Upper lobe of left lung (tissue), 4 donors: ENCODE data around the gene CHURC1.

Experiments used
- POLR2A ChIP-seq, 4 donors: fragments of 450-650 bp; IDR thresholded peaks; one replicate each; pipeline ENCODE4 v1.5.1; 2016 to 2017; ENCODE audit warnings: antibody characterized with exemption in 4 of 4, mild to moderate bottlenecking in 2 of 4
- TF ChIP-seq, protein P1 (sequence below), 6 experiments: fragments of 450-650 bp in 4 of 6; fragments of 200-600 bp in 2 of 6; sonication (generic) in 2 of 6; IDR thresholded peaks; one replicate each; pipeline ENCODE4 v1.5.1; 2016 to 2019; ENCODE audit warnings: antibody characterized with exemption in 6 of 6

DNA sequence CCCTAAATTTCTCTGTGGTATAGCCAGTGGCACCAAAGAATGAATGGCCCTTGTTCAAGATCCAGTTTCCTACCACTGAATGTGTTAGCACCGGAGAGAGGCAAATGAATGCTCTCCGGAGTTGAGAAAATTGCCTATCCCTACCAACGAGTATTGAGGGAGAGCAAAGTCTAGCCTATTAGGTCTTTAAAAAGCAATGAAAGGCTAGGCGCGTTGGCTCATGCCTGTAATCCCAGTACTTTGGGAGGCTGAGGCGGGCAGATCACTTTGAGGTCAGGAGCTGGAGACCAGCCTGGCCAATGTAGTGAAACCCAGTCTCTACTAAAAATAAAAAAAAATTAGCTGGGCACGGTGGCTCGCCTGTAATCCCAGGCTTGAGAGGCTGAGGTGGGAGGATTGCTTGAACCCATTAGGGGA is 58.8 kb downstream of the CHURC1 start:
- TF ChIP-seq POLR2A (IDR thresholded peaks at IDR 0.05): no peak
- TF ChIP-seq, protein P1, sequence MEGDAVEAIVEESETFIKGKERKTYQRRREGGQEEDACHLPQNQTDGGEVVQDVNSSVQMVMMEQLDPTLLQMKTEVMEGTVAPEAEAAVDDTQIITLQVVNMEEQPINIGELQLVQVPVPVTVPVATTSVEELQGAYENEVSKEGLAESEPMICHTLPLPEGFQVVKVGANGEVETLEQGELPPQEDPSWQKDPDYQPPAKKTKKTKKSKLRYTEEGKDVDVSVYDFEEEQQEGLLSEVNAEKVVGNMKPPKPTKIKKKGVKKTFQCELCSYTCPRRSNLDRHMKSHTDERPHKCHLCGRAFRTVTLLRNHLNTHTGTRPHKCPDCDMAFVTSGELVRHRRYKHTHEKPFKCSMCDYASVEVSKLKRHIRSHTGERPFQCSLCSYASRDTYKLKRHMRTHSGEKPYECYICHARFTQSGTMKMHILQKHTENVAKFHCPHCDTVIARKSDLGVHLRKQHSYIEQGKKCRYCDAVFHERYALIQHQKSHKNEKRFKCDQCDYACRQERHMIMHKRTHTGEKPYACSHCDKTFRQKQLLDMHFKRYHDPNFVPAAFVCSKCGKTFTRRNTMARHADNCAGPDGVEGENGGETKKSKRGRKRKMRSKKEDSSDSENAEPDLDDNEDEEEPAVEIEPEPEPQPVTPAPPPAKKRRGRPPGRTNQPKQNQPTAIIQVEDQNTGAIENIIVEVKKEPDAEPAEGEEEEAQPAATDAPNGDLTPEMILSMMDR (IDR thresholded peaks at IDR 0.05): no peak
